Breast epithelium (tissue), 3 donors: ENCODE data around the gene PBX4.

Experiments
- CTCF ChIP-seq, 3 donors: fragments of 450-650 bp; IDR thresholded peaks; one replicate each; pipeline ENCODE4 v1.5.1; 2016 to 2017; ENCODE audit warnings: antibody characterized with exemption in 3 of 3, mild to moderate bottlenecking in 3 of 3, moderate library complexity in 3 of 3
- POLR2AphosphoS5 ChIP-seq, 3 donors: sonication (generic); formaldehyde crosslinking; IDR thresholded peaks; one replicate each; pipeline ENCODE4 v1.6.1; 2017; ENCODE audit warnings: antibody characterized with exemption in 3 of 3

- TF ChIP-seq POLR2AphosphoS5 (IDR thresholded peaks at IDR 0.05) (no peak), CTCF (IDR thresholded peaks at IDR 0.05) (no peak)
Measured at GRCh38 chr19:19637523-19638251, 19.2 kb upstream of the PBX4 start.
